ENCODE results near the gene SOWAHB.

DNA sequence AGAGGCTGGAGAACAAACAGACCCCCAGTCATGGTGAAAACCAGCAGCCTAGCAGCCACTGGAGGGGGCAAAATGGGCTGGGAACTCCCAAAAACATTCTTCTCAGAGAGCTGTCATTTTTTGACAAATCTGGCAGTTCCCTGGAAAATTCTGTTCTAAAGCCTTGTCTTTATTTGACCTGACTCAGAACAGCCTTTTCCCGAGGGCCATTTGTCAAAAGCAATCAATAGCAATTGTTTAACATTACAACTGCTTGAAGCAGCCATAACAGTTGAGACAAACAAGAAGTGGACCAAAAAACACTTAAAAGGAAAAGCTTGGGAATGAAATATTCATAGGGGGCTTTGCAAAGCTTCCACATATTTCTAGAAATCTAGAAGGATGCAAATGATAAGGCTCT, 39.6 kb downstream of the SOWAHB start:
- no peak for TF ChIP-seq ZNF211 (tag by site-specific recombination; IDR thresholded peaks at IDR 0.05; ENCODE audit: low read depth)
- TF ChIP-seq, protein P1, sequence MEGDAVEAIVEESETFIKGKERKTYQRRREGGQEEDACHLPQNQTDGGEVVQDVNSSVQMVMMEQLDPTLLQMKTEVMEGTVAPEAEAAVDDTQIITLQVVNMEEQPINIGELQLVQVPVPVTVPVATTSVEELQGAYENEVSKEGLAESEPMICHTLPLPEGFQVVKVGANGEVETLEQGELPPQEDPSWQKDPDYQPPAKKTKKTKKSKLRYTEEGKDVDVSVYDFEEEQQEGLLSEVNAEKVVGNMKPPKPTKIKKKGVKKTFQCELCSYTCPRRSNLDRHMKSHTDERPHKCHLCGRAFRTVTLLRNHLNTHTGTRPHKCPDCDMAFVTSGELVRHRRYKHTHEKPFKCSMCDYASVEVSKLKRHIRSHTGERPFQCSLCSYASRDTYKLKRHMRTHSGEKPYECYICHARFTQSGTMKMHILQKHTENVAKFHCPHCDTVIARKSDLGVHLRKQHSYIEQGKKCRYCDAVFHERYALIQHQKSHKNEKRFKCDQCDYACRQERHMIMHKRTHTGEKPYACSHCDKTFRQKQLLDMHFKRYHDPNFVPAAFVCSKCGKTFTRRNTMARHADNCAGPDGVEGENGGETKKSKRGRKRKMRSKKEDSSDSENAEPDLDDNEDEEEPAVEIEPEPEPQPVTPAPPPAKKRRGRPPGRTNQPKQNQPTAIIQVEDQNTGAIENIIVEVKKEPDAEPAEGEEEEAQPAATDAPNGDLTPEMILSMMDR (tag by site-specific recombination; IDR thresholded peaks at IDR 0.05), result no peak
- TF ChIP-seq, protein P2, sequence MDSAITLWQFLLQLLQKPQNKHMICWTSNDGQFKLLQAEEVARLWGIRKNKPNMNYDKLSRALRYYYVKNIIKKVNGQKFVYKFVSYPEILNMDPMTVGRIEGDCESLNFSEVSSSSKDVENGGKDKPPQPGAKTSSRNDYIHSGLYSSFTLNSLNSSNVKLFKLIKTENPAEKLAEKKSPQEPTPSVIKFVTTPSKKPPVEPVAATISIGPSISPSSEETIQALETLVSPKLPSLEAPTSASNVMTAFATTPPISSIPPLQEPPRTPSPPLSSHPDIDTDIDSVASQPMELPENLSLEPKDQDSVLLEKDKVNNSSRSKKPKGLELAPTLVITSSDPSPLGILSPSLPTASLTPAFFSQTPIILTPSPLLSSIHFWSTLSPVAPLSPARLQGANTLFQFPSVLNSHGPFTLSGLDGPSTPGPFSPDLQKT (IDR thresholded peaks at IDR 0.05; ENCODE audit: borderline replicate concordance, low read depth, low read length), result no peak
- TF ChIP-seq TCF7L2 (IDR thresholded peaks at IDR 0.05; ENCODE audit: borderline replicate concordance, low read depth, low read length), result no peak
- TF ChIP-seq, protein P3, sequence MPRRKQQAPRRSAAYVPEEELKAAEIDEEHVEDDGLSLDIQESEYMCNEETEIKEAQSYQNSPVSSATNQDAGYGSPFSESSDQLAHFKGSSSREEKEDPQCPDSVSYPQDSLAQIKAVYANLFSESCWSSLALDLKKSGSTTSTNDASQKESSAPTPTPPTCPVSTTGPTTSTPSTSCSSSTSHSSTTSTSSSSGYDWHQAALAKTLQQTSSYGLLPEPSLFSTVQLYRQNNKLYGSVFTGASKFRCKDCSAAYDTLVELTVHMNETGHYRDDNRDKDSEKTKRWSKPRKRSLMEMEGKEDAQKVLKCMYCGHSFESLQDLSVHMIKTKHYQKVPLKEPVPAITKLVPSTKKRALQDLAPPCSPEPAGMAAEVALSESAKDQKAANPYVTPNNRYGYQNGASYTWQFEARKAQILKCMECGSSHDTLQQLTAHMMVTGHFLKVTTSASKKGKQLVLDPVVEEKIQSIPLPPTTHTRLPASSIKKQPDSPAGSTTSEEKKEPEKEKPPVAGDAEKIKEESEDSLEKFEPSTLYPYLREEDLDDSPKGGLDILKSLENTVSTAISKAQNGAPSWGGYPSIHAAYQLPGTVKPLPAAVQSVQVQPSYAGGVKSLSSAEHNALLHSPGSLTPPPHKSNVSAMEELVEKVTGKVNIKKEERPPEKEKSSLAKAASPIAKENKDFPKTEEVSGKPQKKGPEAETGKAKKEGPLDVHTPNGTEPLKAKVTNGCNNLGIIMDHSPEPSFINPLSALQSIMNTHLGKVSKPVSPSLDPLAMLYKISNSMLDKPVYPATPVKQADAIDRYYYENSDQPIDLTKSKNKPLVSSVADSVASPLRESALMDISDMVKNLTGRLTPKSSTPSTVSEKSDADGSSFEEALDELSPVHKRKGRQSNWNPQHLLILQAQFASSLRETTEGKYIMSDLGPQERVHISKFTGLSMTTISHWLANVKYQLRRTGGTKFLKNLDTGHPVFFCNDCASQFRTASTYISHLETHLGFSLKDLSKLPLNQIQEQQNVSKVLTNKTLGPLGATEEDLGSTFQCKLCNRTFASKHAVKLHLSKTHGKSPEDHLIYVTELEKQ (tag by site-specific recombination; IDR thresholded peaks at IDR 0.05; ENCODE audit: borderline replicate concordance), result no peak
- TF ChIP-seq ZNF239 (tag by site-specific recombination; IDR thresholded peaks at IDR 0.05), result no peak
- TF ChIP-seq, protein P4, sequence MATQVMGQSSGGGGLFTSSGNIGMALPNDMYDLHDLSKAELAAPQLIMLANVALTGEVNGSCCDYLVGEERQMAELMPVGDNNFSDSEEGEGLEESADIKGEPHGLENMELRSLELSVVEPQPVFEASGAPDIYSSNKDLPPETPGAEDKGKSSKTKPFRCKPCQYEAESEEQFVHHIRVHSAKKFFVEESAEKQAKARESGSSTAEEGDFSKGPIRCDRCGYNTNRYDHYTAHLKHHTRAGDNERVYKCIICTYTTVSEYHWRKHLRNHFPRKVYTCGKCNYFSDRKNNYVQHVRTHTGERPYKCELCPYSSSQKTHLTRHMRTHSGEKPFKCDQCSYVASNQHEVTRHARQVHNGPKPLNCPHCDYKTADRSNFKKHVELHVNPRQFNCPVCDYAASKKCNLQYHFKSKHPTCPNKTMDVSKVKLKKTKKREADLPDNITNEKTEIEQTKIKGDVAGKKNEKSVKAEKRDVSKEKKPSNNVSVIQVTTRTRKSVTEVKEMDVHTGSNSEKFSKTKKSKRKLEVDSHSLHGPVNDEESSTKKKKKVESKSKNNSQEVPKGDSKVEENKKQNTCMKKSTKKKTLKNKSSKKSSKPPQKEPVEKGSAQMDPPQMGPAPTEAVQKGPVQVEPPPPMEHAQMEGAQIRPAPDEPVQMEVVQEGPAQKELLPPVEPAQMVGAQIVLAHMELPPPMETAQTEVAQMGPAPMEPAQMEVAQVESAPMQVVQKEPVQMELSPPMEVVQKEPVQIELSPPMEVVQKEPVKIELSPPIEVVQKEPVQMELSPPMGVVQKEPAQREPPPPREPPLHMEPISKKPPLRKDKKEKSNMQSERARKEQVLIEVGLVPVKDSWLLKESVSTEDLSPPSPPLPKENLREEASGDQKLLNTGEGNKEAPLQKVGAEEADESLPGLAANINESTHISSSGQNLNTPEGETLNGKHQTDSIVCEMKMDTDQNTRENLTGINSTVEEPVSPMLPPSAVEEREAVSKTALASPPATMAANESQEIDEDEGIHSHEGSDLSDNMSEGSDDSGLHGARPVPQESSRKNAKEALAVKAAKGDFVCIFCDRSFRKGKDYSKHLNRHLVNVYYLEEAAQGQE (tag by site-specific recombination; IDR thresholded peaks at IDR 0.05), result no peak

All from HEK293 (cell line).